ENCODE results near the gene MAST1.
A peak's percentile ranks its signal among the peaks of the same experiment; 100 is the strongest.
"Not testable (repeated sequence)": the region's sequence is repeated elsewhere in the genome, so short reads cannot be mapped to it uniquely, and the experiment has no call there.

MAST1 gene

DNA sequence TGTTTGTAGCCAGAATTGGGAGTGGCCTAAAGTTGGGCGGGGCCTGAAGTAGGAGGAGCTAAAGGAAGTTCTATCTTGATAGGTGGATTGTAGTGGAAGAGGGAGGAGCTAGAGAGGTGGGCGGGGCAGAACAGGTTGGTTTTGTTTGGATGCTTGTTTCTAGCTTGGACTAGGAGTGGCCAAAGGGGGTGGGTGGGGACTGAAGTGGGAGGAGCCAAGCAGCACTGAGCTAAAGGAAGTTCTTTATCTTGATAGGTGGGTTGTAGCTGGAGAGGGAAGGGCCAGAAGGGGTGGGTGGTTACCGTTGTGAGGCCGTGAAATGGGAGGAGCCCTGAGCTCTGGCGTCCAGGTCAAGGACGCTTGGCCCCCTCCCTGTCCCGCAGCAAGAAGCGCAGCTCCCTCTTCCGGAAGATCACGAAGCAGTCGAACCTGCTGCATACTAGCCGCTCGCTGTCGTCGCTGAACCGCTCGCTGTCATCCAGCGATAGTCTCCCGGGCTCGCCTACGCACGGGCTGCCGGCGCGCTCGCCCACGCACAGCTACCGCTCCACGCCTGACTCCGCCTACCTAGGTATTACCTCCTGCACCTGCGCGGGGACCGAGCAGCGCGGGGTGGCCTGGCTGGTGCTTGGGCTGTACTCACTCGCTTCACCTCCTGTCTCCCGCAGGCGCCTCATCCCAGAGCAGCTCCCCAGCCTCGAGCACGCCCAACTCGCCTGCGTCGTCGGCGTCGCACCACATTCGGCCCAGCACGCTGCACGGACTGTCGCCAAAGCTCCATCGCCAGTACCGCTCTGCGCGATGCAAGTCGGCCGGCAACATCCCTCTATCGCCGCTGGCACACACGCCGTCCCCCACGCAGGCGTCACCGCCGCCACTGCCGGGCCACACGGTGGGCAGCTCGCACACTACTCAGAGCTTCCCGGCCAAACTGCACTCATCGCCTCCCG lies 34.9 kb downstream of the MAST1 start:
- DNase-seq = peak; percentile 68

DNA sequence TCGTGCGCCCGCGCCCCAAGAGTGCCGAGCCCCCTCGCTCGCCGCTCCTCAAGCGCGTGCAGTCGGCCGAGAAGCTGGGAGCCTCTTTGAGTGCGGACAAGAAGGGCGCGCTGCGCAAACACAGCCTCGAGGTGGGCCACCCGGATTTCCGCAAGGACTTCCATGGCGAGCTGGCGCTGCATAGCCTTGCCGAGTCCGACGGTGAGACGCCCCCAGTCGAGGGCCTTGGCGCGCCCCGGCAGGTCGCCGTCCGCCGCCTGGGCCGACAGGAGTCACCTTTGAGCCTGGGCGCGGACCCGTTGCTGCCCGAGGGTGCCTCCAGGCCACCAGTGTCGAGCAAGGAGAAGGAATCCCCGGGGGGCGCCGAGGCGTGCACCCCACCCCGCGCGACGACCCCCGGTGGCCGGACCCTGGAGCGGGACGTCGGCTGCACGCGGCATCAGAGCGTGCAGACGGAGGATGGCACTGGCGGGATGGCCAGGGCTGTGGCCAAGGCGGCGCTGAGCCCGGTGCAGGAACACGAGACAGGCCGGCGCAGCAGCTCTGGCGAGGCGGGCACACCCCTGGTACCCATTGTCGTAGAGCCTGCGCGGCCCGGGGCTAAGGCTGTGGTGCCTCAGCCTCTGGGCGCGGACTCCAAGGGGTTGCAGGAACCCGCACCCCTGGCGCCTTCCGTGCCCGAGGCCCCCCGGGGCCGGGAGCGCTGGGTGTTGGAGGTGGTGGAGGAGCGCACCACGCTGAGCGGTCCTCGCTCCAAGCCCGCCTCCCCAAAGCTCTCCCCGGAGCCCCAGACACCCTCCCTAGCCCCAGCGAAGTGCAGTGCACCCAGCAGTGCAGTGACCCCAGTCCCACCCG lies 35.8 kb downstream of the MAST1 start:
- no peak for DNase-seq

DNA sequence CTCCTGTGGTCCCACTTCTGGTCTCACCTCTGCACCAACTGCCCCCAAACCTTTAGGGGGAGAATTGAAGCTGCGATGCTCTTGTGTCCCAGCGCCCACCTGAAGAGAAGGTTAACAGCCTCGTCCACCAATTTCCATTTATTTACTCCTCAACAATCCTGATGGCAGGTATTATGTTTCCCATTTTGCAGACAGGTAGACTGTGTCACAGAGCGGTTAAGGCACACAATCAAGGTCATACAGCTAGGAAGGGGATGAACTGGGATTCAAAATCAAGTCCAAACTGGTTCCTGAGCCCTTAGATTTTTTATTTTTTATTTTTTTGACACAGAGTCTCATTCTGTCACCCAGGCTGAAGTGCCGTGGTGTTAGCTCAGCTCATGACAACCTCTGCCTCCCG lies 36.8 kb downstream of the MAST1 start:
- DNase-seq = no peak

DNA sequence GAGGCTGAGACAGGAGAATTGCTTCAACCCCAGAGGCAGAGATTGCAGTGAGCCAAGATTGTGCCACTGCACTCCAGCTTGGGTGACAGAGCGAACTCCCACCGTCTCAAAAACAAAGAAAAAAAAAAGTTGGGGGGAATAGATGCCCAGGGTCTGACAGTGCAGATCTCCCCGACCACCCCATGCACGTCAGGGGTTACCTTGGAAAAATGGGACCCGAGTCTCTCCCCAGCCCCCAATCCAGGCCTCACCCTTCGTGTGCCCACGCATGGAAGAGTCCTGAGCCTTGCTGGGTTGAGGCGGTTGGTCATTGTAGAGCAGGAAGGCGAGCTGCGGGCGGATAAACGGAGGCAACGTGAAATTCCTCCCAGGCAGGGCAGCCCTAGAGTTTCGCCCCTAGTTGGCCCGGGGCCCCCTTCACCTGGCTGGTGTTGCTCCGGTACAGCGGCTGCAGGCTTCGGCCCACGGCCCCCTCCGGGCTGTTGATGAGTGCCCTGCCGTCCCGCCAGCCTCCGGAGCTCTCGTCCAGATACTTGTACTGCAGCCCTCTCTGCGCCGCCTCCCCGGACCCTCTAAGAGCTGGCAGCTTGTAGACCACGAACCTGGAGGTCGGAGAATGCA lies 42.3 kb downstream of the MAST1 start:
- peak; percentile 39 for DNase-seq

DNA sequence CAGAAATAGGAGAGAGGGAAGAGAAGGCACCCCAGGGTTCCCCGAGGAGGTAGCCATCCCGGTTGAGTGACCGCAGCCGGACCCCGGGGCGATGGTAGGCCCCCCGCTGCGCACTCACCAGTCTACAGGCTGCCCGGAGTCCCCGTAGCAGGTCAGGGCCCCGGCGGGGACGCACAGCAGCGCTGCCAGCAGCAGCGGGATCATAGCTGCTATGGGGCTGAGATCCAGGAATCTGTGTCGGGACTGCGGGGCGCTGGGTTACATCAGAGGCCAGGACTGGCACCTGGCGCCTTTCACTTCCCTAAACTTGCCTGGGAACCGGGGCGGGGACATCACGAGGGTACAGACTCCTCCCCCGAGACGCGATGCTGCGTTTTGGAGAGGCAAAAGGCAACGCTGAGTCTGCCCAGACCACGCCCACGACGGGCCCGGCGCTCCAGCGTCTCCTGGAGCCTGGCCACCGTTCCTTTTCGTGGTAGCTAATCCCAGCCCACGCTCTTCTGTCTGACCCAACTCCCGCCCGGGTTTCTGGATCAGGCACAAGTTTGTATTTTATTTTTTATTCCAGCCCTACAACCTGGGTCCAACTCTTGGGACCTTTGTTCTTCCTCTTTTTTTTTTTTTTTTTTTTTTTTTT lies 43.0 kb downstream of the MAST1 start, which contains the start of gene DNASE2:
TSS of gene DNASE2 (minus strand) at position 278 of the 637 bp plus-strand sequence. CDS start at position 204, 74 bp downstream.
- DNase-seq = peak; percentile 85

DNA sequence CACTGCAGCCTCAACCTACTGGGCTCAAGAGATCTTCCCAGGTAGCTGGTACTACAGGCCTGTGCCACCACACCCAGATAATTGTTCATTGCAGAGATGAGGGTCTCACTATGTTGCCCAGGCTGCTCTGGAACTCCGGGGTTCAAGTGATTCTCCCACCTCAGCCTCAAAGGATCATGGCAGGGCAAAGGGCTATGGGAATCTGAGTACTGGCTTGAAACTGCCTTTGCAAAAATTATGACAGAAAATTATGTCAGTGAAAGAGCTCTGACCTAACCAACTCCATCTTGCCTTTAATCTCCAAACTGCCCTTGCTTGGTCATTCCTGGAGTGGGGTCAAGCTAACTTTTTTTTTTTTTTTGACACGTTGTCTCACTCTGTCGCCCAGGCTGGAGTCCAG lies 44.3 kb downstream of the MAST1 start:
- DNase-seq = no peak

DNA sequence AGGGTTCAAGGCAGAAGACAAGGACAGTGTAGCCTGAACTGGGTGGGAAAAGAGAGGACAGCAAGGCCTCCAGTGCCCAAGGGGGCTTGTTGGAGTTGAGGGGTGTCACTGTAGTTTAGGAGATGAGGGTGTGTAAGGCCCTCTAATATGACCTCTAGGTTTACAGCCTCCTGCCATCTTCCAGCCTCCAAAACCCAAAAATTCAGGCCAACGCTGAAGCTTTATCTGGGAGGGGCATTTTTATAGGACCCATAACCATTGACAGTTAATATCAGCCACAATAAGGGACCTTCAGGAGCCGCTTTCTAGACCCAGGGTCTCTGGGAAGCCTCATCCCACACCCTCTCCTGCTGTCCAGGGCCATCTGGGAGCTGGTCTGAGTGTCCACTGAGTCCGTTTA lies 45.9 kb downstream of the MAST1 start:
- no peak for DNase-seq

DNA sequence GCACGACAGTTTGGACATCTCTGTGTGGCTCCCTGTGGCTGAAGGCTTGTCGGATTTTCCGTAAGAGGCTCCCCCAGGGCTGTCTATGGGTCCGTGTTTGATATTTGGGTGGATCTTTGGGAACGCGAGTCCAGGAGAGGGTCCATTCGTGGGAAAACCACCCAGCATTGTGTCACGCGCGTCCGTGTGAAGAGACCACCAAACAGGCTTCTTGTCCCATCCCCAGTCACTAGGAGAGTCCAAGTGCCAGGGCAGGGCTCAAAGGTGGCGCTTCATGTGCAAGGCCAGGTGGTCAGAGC lies 46.3 kb downstream of the MAST1 start:
- no peak for DNase-seq

DNA sequence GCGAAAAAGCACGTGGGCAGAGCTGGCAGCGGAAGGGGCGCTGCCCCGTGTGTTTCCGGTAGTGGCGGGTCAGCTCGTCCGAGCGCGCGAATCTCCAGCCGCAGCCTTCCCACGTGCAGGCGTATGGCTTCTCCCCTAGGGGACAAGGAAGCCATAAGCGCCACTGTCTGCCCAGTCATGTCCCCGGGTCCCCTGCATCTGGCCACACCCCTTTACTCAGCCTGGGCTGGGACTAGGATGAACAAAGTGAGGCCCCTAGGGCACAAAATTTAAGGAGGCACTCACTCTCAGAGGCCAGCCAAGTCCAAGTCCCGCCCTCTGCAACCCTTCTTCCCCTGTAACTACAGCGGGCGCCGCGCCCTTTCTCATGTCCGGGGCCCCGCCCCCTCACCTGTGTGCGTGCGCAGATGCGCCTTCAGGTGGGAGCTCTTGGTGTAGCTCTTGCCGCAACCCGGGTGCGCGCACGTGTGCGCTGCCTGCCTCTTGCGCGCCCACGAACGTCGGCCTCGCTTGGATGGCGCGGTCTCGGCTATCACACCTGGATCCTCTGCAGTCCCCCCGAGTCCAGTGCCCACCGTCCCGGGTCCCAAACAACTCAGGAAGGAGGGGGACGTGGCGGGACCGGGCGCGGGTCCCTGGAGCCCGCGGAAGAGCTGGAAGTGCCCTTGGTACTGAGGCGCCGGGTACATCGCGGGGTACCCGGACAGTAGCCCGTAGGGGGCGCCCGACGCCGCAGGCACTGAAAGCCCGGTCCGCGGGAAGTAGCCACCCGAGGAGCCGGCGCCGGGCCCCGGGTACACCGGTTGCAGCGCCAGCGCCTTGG lies 46.8 kb downstream of the MAST1 start:
- peak; percentile 86 for DNase-seq

DNA sequence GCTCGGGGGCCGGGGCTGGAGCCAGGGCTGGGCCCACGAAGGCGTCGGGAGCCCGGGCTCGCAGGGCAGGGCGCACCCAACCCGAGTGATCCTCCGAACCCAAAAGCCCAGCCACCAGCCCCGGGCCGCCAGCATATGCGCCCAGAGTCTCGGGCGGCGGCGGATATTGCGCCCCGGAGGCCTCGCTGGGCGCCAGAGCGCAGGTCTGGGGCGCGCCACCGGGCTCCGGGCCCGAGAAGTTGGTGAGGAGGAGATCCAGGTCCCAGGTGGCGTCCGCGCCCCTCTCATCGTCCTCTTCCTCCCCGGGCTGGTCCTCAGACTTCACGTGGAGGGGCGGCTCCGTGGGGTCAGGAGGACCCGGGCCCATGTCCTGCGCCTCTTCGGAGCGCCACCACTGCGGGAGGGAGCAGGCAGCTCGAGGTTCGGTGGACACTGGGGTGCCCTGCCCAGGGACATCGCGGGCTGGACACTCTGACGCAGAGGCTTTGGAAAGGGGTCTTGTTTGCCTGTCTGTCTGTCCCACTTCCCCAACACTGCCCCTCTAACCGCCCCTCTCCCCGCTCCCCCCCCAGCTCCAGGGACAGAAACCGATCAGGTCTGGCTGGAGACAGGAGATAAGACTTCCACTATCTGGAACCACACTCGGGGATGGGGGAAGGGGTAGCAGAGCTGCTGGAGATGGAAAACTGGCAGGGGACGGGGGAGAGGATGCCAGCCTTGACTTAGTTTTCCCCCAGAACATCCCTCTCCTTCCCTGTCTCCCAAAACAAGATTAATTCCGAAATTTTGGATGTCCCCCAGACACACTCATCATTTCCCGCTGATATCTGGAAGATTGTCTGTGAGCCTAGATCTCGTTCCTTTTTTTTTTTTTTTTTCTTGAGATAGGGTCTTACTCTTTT lies 47.7 kb downstream of the MAST1 start:
- no peak for DNase-seq

DNA sequence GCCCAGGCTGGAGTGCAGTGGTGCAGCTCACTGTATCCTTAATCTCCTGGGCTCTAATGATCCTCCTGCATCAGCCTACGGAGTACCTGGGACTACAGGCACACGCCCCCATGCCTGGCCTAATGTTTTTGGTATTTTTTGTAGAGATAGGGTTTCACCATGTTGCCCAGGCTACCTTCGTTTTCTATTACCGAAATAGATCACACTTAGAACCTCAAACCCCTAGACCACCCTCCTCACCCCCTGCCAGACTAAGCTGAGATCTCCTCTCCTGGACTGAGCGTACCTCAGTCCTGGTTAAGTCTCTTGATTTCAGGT lies 48.3 kb downstream of the MAST1 start:
- DNase-seq = no peak

DNA sequence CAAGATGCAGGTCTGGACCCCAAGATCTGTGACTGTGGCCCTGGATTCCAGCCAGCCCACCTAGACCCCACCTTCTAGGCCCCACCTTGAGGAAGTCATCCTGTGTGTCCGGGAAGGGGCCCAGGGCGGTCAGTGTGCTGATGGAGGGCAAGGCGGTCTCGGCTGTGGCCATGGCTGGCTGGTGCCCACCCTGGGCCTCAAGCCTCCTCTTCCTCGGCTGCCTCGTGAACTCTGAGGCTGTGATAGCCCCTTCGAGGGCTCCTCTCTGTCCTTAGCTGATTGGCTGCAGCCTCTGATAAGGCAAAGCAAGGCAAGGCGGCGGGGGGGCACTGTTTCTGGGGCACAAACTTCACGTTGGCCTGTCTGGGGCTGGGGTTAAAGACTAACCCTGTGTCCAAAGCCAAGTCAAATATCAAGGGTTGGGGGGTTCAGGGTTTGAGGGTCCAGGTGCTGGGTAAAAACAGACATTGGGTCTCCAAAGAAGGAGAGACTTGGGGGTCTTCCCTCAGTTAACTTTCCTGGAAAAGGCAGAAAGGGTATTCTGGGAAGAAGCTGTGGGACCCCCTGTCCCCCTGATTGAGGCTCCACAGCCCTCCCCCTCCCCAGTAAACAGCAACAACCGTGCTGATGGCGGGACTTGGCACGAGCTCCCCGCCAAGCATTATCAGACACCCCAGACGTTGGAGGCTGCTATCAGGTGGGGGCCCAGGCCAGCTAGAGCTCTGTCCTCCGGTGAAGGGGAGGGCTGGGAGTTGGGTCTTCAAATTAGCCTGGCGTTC lies 48.8 kb downstream of the MAST1 start, which contains the start of gene KLF1:
TSS of gene KLF1 (minus strand) at position 233 of the 779 bp plus-strand sequence. CDS start at position 172, 61 bp downstream.
- DNase-seq = no peak

DNA sequence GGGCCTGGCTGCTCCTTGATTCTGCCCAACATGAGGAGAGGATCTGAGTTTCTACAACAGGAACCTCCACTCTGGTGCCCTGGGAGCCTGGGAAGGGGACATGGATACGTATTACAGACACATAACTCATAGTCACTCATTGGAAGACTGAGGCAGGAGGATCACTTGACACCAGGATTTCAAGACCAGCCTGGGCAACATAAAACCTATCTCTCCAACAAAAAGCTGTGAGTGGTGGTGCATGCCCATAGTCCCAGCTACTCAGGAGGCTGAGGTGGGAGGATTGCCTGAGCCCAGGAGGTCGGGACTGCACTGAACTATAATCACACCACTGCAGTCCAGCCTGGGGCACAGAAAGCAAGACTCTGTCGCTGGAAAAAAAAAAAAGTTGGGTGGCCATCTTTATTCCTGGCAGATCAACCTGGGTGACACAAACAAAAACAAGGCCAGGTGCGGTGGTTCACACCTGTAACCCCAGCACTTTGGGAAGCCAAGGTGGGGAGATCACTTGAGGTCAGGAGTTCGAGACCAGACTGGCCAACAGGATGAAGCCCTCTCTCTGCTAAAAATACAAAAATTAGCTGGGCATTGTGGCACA lies 49.8 kb downstream of the MAST1 start:
- DNase-seq = no peak

DNA sequence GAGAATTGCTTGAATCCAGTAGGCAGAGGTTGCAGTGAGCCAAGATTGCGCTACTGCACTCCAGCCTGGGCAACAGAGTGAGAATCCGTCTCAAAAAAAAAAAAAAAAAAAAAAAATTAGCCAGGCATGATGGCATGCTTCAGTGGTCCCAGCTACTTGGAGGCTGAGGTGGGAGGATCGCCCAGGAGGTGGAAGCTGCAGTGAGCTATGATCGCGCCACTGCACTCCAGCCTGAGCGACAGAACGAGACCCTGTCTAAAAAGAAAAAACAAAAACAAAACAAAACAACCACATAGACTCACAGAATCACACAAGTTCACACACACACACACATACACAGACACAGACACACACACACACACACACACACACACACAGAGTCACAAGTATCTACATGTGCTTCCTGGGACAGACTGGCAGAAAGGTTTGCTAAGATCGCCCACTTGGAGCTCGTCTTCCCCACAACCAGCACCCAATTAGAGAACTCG lies 52.0 kb downstream of the MAST1 start:
- not testable (repeated sequence) for DNase-seq

DNA sequence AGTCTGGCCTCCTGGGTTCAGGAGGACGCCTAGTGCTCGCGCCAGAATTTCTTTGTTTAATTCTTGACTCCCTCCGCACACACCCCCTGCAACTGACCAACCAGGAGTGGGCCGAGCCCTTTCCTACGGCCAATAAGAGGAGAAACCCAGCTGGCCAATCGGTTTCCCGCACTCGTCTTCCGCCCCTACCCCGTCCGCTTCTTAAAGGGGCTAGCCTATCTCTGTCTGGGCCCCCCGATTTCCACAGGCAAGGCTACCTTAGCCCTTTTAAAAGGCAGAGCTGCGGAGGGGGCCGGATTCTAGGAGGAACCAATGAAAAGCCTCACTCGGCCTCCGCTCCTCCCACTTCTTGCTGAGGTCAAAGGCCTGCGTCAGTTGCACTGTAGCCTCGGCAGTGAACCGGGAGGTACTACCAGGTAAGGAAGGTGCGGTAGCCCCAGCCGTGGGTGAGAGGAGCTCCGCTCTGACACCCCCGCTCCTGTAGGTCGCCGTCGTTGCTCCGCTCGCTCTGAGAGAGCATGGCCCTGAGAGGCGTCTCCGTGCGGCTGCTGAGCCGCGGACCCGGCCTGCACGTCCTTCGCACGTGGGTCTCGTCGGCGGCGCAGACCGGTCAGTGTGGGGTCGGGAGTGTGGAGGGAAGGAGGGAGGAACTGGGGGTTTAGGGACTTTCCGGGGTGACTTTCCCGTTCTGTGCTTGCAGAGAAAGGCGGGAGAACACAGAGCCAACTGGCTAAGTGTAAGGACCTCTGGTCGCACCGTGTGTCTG lies 52.7 kb downstream of the MAST1 start, which contains the start of gene GCDH:
TSS of gene GCDH (plus strand) at position 374 of the 766 bp plus-strand sequence. CDS start at position 519, 145 bp downstream.
- peak; percentile 93 for DNase-seq

DNA sequence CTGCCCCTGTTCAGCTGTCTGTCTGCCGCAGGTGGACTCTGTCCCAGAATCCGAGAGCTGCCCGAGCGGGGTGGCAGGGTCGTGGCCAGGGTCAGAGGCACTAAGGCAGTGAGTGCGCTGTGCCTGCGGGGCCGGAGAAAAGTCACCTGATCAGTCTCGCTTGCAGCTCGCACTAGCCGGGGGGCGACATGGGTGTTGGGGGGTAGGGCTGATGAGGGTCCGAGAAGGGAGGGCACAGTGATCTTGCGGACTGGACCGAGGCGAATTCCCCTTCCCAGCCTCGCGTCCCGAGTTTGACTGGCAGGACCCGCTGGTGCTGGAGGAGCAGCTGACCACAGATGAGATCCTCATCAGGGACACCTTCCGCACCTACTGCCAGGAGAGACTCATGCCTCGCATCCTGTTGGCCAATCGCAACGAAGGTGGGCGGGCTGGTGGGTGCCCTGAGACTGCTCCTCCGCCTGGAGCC lies 53.3 kb downstream of the MAST1 start:
- no peak for DNase-seq

DNA sequence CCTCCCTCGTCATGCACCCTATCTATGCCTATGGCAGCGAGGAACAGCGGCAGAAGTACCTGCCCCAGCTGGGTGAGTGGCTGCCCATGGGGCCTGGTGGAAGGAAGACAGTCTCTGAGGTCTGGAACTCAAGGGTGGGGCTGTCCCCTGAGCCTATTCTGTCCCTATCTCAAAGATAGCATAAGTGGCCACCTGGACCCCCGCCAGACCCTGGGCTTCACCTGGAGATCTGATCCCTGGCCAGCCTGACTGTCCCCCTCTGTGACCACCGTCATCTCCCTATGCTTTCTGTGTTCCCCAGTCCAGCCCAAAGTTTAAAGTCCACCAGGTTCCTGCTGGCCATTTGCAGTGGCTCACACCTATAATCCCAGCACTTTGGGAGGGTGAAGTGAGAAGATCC lies 55.3 kb downstream of the MAST1 start:
- DNase-seq = no peak

DNA sequence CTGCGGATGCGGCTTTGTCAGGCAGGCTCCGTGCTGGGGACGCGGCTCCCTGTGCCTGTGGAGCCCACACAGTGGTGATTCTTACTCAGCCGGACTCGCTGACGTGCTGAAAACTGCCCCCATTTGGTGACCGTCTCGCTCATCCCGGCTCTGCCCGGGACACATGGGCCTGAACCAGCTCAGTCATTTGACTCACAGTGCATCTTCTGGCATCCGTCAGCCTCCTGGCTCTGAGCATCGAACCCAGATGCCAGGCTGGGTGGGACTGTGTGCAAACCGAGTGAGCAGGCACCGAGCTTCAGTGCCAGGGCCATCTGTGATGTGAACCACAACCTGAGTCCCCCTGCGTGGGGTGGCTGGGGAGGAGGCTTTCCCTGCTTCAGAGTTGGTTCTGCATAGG lies 58.1 kb downstream of the MAST1 start:
- no peak for DNase-seq

All from activated T-cell treated with anti-CD3 and anti-CD28 coated beads, Interleukin-2, amount 50 U/mL, for 1 hour (primary cell).